Fibroblast of lung (primary cell): ENCODE measurements around the gene ARHGEF7. TPM values are rescaled to one million over a fixed set of nuclear protein-coding genes. Genes with fewer than 3 reads are reported as not detected.

ENCODE experiments used
- DNase-seq, 2 donors: peaks; one replicate each; pipeline versions ENCODE4 v3.0.0 to v3.0.0-alpha.2; 2010; ENCODE audit warnings: low read depth in 2 of 2
- H2AFZ ChIP-seq: 2 replicates; pipeline ENCODE4 v1.5.1; 2012; ENCODE audit warnings: low read length, control low read depth, inconsistent platforms
- H3K27ac ChIP-seq: 2 replicates; pipeline ENCODE4 v1.5.1; 2011; ENCODE audit warnings: low read length, control low read depth; ENCODE audit not compliant: insufficient read depth
- H3K27me3 ChIP-seq: 2 replicates; pipeline ENCODE4 v1.5.1; 2011; ENCODE audit warnings: mild to moderate bottlenecking, low read length; ENCODE audit not compliant: control insufficient read depth, insufficient read depth
- H3K36me3 ChIP-seq: 2 replicates; pipeline ENCODE4 v1.5.1; 2011; ENCODE audit warnings: low read length; ENCODE audit not compliant: control insufficient read depth, insufficient read depth
- H3K4me1 ChIP-seq: 2 replicates; pipeline ENCODE4 v1.5.1; 2011; ENCODE audit warnings: low read length; ENCODE audit not compliant: control insufficient read depth, insufficient read depth; ENCODE audit errors: extremely low read depth
- H3K4me2 ChIP-seq: 2 replicates; pipeline ENCODE4 v1.5.1; 2011; ENCODE audit warnings: low read length, control low read depth; ENCODE audit not compliant: insufficient read depth; ENCODE audit errors: extremely low read depth
- H3K4me3 ChIP-seq, 4 experiments: fragments of 200-600 bp in 1 of 4; sonication (generic) in 1 of 4; replicated peaks in 1 of 4; 2 replicates each; pipeline ENCODE4 v1.5.1; 2011 to 2016; ENCODE audit warnings: low read length in 4 of 4, low read depth in 3 of 4, mild to moderate bottlenecking in 3 of 4, control low read depth in 2 of 4, inconsistent platforms in 1 of 4, mixed read lengths in 1 of 4; ENCODE audit not compliant: insufficient read depth in 1 of 4; ENCODE audit errors: control extremely low read depth in 1 of 4
- H3K79me2 ChIP-seq: 2 replicates; pipeline ENCODE4 v1.5.1; 2012; ENCODE audit warnings: mild to moderate bottlenecking, low read length, inconsistent platforms; ENCODE audit not compliant: control insufficient read depth, insufficient read depth
- H3K9ac ChIP-seq: 2 replicates; pipeline ENCODE4 v1.5.1; 2011; ENCODE audit warnings: mild to moderate bottlenecking, low read length, control low read depth; ENCODE audit not compliant: insufficient read depth
- H3K9me3 ChIP-seq: 2 replicates; pipeline ENCODE4 v1.5.1; 2012; ENCODE audit warnings: low read depth, low read length; ENCODE audit not compliant: control insufficient read depth, insufficient read depth
- H4K20me1 ChIP-seq: 2 replicates; pipeline ENCODE4 v1.5.1; 2011; ENCODE audit warnings: low read length; ENCODE audit not compliant: control insufficient read depth, insufficient read depth; ENCODE audit errors: extremely low read depth
- CTCF ChIP-seq, 2 donors: IDR thresholded peaks in 1 of 2; conservative IDR thresholded peaks in 1 of 2; 1 replicate in 1 of 2; 2 replicates in 1 of 2; pipeline ENCODE4 v1.5.1; 2011 to 2012; ENCODE audit warnings: low read length in 2 of 2, control low read depth in 1 of 2, inconsistent platforms in 1 of 2, low read depth in 1 of 2, mild to moderate bottlenecking in 1 of 2
- EZH2 ChIP-seq: IDR thresholded peaks from 2 replicates; pipeline ENCODE4 v1.5.1; 2012; ENCODE audit warnings: low read length, control low read depth, mild to moderate bottlenecking; ENCODE audit errors: missing control alignments
- polyA plus RNA-seq, 2 donors: library from polyadenylated mRNA; depleted of rRNA in 1 of 2; stranded (reverse) in 1 of 2; unstranded in 1 of 2; fragments of >200 nt; gene quantifications; 2 replicates each; pipeline ENCODE4 v1.2.1, GENCODE V29; 2011 to 2012; ENCODE audit warnings: missing spikeins in 1 of 2
- total RNA-seq: library from RNA; depleted of rRNA; stranded (reverse); fragments of >200 nt; gene quantifications from 2 replicates; pipeline ENCODE4 v1.2.1, GENCODE V29; 2014

ARHGEF7 gene
- total and polyA plus RNA-seq, 2 donors (not counting 1 experiment from before 2014, with no cell fraction given), result 29.1 to 42.8 TPM

DNA sequence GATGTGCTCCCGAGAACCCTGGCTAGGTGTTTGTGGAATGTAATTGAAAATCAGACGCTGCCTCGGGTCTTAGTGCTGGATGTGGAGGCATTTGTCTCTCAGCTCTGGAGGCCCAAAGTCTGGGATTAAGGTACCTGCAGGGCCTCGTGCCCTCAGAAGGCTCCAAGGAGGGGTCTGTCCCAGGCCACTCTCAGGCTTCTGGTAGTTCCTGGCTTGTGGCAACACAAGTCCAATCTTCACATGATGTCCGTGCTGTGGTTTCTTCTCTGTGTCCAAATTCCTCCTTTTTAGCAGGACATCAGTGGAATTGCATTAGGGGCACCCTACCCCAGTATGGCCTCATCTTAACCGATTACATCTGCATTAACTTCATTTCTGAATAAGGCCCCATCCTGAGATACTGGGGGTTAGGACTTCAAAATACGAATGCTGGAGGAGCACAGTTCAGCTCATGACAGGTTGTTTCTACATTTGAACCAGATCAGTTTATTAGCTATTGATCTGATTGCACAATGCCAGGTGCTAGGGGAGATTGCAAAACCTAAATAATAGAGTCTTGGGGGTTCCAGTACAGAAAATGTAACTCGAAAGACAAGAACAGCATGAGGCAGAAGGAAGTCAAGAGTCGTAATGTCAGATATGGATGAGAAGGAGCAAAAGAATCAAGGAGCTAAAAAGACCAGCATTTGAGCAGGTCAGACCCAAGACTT, 3.9 kb downstream of the ARHGEF7 start:
- H3K27me3 ChIP-seq, result peaks cover 14% of the 10 kb centered on the region
- H3K79me2 ChIP-seq, result no peaks in the 10 kb centered on the region
- H2AFZ ChIP-seq, result no peak overlapping the region
- DNase-seq, result no peak
- H3K9me3 ChIP-seq, result no peaks in the 10 kb centered on the region
- H4K20me1 ChIP-seq, result no peaks in the 10 kb centered on the region
- H3K9ac ChIP-seq, result no peak overlapping the region
- no peak overlapping the region for H3K4me3 ChIP-seq
- no peak for TF ChIP-seq EZH2
- TF ChIP-seq CTCF (conservative IDR thresholded peaks at IDR 0.05 in 1 of 2, IDR thresholded peaks at IDR 0.05 in 1 of 2; ENCODE audit: low read depth in 1 of 2, low read length in 2 of 2), result no peak
- no peak overlapping the region for H3K27ac ChIP-seq
- no peaks in the 10 kb centered on the region for H3K36me3 ChIP-seq
- H3K4me1 ChIP-seq, result peaks cover 6% of the 10 kb centered on the region
- no peak overlapping the region for H3K4me2 ChIP-seq

DNA sequence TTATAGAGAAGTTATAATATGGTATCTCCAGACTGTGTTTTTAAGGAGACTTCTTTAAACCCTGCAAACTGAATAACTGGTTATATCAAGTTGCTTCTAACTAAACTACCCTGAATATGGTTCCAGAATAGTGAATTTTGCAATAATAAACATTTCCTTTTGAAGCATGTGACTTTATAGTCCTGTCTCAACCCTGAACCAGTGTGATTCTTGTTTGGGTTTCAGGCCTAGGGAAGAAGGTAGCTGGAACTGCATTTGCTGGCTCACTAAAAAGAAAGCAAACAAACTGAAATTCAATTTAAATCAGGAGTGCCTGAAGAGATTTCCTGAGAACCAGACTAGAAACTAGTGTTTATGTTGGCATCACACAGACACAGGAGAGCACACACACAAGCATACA, 4.9 kb downstream of the ARHGEF7 start:
- TF ChIP-seq CTCF (conservative IDR thresholded peaks at IDR 0.05 in 1 of 2, IDR thresholded peaks at IDR 0.05 in 1 of 2; ENCODE audit: low read depth in 1 of 2, low read length in 2 of 2) (no peak), EZH2 (no peak)
- Histone ChIP-seq H3K4me2 (no peak overlapping the region), H4K20me1 (no peaks in the 10 kb centered on the region), H3K4me3 (no peak overlapping the region), H3K36me3 (no peaks in the 10 kb centered on the region), H3K79me2 (no peaks in the 10 kb centered on the region), H3K27me3 (peaks cover 14% of the 10 kb centered on the region), H3K4me1 (peaks cover 6% of the 10 kb centered on the region), H3K27ac (no peak overlapping the region), H3K9ac (no peak overlapping the region), H2AFZ (no peak overlapping the region), H3K9me3 (no peaks in the 10 kb centered on the region)
- DNase-seq, result peak in 1 of 2 donors; percentile 26

- H2AFZ ChIP-seq, result no peak overlapping the region
- peaks cover 14% of the 10 kb centered on the region for H3K27me3 ChIP-seq
- H3K9ac ChIP-seq, result no peak overlapping the region
- no peak overlapping the region for H3K27ac ChIP-seq
- DNase-seq, result no peak
- H3K4me1 ChIP-seq, result peaks cover 6% of the 10 kb centered on the region
- H3K9me3 ChIP-seq, result no peaks in the 10 kb centered on the region
- TF ChIP-seq EZH2 (peak; percentile 52), CTCF (conservative IDR thresholded peaks at IDR 0.05 in 1 of 2, IDR thresholded peaks at IDR 0.05 in 1 of 2; ENCODE audit: low read depth in 1 of 2, low read length in 2 of 2) (no peak)
- H3K36me3 ChIP-seq, result no peaks in the 10 kb centered on the region
- no peaks in the 10 kb centered on the region for H3K79me2 ChIP-seq
- no peak overlapping the region for H3K4me3 ChIP-seq
- H3K4me2 ChIP-seq, result no peak overlapping the region
- H4K20me1 ChIP-seq, result no peaks in the 10 kb centered on the region
Measured at GRCh38 chr13:111120422-111120821, 5.3 kb downstream of the ARHGEF7 start.
